Neuronal stem cell (in vitro differentiated cells): ENCODE results near the gene NR2C1.

ENCODE experiments used
- DNase-seq: peaks from one replicate; pipeline ENCODE4 v3.0.0-alpha.2; 2013; ENCODE audit warnings: low spot score
- H2AFZ ChIP-seq: one replicate; pipeline ENCODE4 v1.6.1; 2013; ENCODE audit warnings: mild to moderate bottlenecking, low read length, inconsistent platforms
- H2AK5ac ChIP-seq: 2 replicates; pipeline ENCODE4 v1.6.1; 2013; ENCODE audit warnings: low read depth, mild to moderate bottlenecking, inconsistent platforms, low read length, moderate library complexity, mixed read lengths
- H2BK120ac ChIP-seq: 2 replicates; pipeline ENCODE4 v1.6.1; 2013; ENCODE audit warnings: low read depth, mild to moderate bottlenecking, inconsistent platforms, low read length, moderate library complexity, mixed read lengths
- H2BK12ac ChIP-seq: one replicate; pipeline ENCODE4 v1.6.1; 2013; ENCODE audit warnings: low read length, inconsistent platforms
- H2BK15ac ChIP-seq: 2 replicates; pipeline ENCODE4 v1.6.1; 2013; ENCODE audit warnings: mild to moderate bottlenecking, low read length, inconsistent platforms, mixed read lengths
- H2BK5ac ChIP-seq: one replicate; pipeline ENCODE4 v1.6.1; 2013; ENCODE audit warnings: inconsistent platforms, mild to moderate bottlenecking, low read length, moderate library complexity
- H3K14ac ChIP-seq: one replicate; pipeline ENCODE4 v1.6.1; 2013; ENCODE audit warnings: low read length, inconsistent platforms
- H3K18ac ChIP-seq: 2 replicates; pipeline ENCODE4 v1.6.1; 2013; ENCODE audit warnings: low read length, inconsistent platforms
- H3K23ac ChIP-seq: 2 replicates; pipeline ENCODE4 v1.6.1; 2013; ENCODE audit warnings: low read depth, mild to moderate bottlenecking, mixed read lengths, low read length, inconsistent platforms; ENCODE audit not compliant: poor library complexity
- H3K27ac ChIP-seq: replicated peaks from 3 replicates; pipeline ENCODE4 v1.5.1; 2013; ENCODE audit warnings: low read length, inconsistent platforms
- H3K27me3 ChIP-seq, 3 experiments: 2 replicates each; pipeline ENCODE4 v1.6.1; 2013; ENCODE audit warnings: low read length in 3 of 3, mild to moderate bottlenecking in 2 of 3, inconsistent platforms in 1 of 3, low read depth in 1 of 3, mixed read lengths in 1 of 3, moderate library complexity in 1 of 3; ENCODE audit not compliant: control insufficient read depth in 3 of 3, insufficient read depth in 3 of 3
- H3K36me3 ChIP-seq, 2 donors: replicated peaks in 1 of 2; 2 replicates each; pipeline ENCODE4 v1.6.1; 2013; ENCODE audit warnings: low read length in 2 of 2; ENCODE audit not compliant: control insufficient read depth in 2 of 2, insufficient read depth in 2 of 2
- H3K4ac ChIP-seq: 2 replicates; pipeline ENCODE4 v1.6.1; 2013; ENCODE audit warnings: inconsistent platforms, mild to moderate bottlenecking, low read length, moderate library complexity
- H3K4me1 ChIP-seq, 2 donors: 1 replicate in 1 of 2; 2 replicates in 1 of 2; pipeline ENCODE4 v1.6.1; 2013; ENCODE audit warnings: low read length in 2 of 2, low read depth in 1 of 2; ENCODE audit not compliant: control insufficient read depth in 2 of 2, insufficient read depth in 1 of 2
- H3K4me2 ChIP-seq: one replicate; pipeline ENCODE4 v1.6.1; 2013; ENCODE audit warnings: mild to moderate bottlenecking, low read length, inconsistent platforms; ENCODE audit not compliant: insufficient read depth, poor library complexity, severe bottlenecking
- H3K4me3 ChIP-seq, 2 donors: 2 replicates each; pipeline ENCODE4 v1.5.1; 2013; ENCODE audit warnings: low read length in 2 of 2, mild to moderate bottlenecking in 2 of 2, inconsistent platforms in 1 of 2, moderate library complexity in 1 of 2
- H3K79me1 ChIP-seq: one replicate; pipeline ENCODE4 v1.6.1; 2013; ENCODE audit warnings: low read depth, mild to moderate bottlenecking, inconsistent platforms, low read length, moderate library complexity
- H3K9ac ChIP-seq: one replicate; pipeline ENCODE4 v1.6.1; 2013; ENCODE audit warnings: mild to moderate bottlenecking, low read depth, low read length, inconsistent platforms; ENCODE audit not compliant: poor library complexity
- H3K9me3 ChIP-seq, 2 donors: replicated peaks in 1 of 2; 2 replicates each; pipeline versions ENCODE3 to v1.6.1; 2013; ENCODE audit warnings: low read length in 2 of 2, mild to moderate bottlenecking in 2 of 2, inconsistent platforms in 1 of 2, low read depth in 1 of 2, mixed read lengths in 1 of 2, moderate library complexity in 1 of 2; ENCODE audit not compliant: control insufficient read depth in 2 of 2, insufficient read depth in 1 of 2
- H4K8ac ChIP-seq: one replicate; pipeline ENCODE4 v1.6.1; 2013; ENCODE audit warnings: low read depth, mild to moderate bottlenecking, inconsistent platforms, low read length, moderate library complexity
- H4K91ac ChIP-seq: one replicate; pipeline ENCODE4 v1.6.1; 2013; ENCODE audit warnings: low read length, low read depth, mild to moderate bottlenecking, inconsistent platforms; ENCODE audit not compliant: poor library complexity
- WGBS, 2 donors: extraction: QIAGEN DNeasy Blood & Tissue Kit; methylation state at CpG; one replicate each; pipeline ENCODE4 v1.1.7; 2013; ENCODE audit warnings: missing lambda C conversion rate in 2 of 2, mixed read lengths in 1 of 2; ENCODE audit not compliant: insufficient read length in 2 of 2, insufficient replicate concordance in 1 of 2; ENCODE audit errors: extremely low coverage in 2 of 2; 5-methylcytosine and 5-hydroxymethylcytosine counted together

The NR2C1 gene

GRCh38 chr12:95107362-95107761 lies 33.9 kb upstream of the NR2C1 start:
- DNase-seq: no peak
- no peaks in the 10 kb centered on the region for H3K4me1 ChIP-seq
- no peak overlapping the region for H2AFZ ChIP-seq
- H2BK15ac ChIP-seq: no peak overlapping the region
- no peak overlapping the region for H2BK12ac ChIP-seq
- no peak overlapping the region for H3K14ac ChIP-seq
- no peak overlapping the region for H2AK5ac ChIP-seq
- H4K91ac ChIP-seq: no peak overlapping the region
- H3K79me1 ChIP-seq: no peaks in the 10 kb centered on the region
- H3K18ac ChIP-seq: no peak overlapping the region
- H2BK5ac ChIP-seq: no peak overlapping the region
- H3K9me3 ChIP-seq: no peaks in the 10 kb centered on the region
- peaks cover 14 to 87% of the 10 kb centered on the region in 2 donors for H3K36me3 ChIP-seq
- H3K4me2 ChIP-seq: no peak overlapping the region
- 100% methylated on average over 1 of the region's 7 CpGs; no CpG with 5 or more reads in 1 of the 2 donors for WGBS, 2 donors
- H3K23ac ChIP-seq: no peak overlapping the region
- no peak overlapping the region for H3K4ac ChIP-seq
- H3K4me3 ChIP-seq: no peak overlapping the region
- no peak overlapping the region for H2BK120ac ChIP-seq
- no peak overlapping the region for H3K9ac ChIP-seq
- H3K27ac ChIP-seq: no peak overlapping the region
- H4K8ac ChIP-seq: no peak overlapping the region
- no peaks in the 10 kb centered on the region for H3K27me3 ChIP-seq

GRCh38 chr12:95105540-95105939 lies 32.1 kb upstream of the NR2C1 start:
- H3K9me3 ChIP-seq: no peaks in the 10 kb centered on the region
- H3K4me3 ChIP-seq: no peak overlapping the region
- no peak overlapping the region for H3K4ac ChIP-seq
- WGBS, 2 donors: no CpG with 5 or more reads among the region's 8 CpGs
- no peak overlapping the region for H2BK15ac ChIP-seq
- no peak overlapping the region for H2AK5ac ChIP-seq
- no peak overlapping the region for H3K18ac ChIP-seq
- no peak overlapping the region for H4K91ac ChIP-seq
- no peak overlapping the region for H4K8ac ChIP-seq
- no peak overlapping the region for H2AFZ ChIP-seq
- no peak overlapping the region for H2BK120ac ChIP-seq
- H2BK12ac ChIP-seq: no peak overlapping the region
- no peak overlapping the region for H3K9ac ChIP-seq
- no peak overlapping the region for H3K23ac ChIP-seq
- peaks cover 14 to 83% of the 10 kb centered on the region in 2 donors for H3K36me3 ChIP-seq
- H3K27me3 ChIP-seq: no peaks in the 10 kb centered on the region
- no peaks in the 10 kb centered on the region for H3K79me1 ChIP-seq
- no peak overlapping the region for H3K27ac ChIP-seq
- H3K14ac ChIP-seq: no peak overlapping the region
- no peak for DNase-seq
- H3K4me1 ChIP-seq: peaks cover 0 to 1% of the 10 kb centered on the region in 2 donors
- H3K4me2 ChIP-seq: no peak overlapping the region
- H2BK5ac ChIP-seq: no peak overlapping the region

- Histone ChIP-seq H3K4ac (no peak overlapping the region), H3K14ac (no peak overlapping the region), H3K4me3 (no peak overlapping the region), H2BK5ac (no peak overlapping the region), H3K27ac (no peak overlapping the region), H2BK120ac (no peak overlapping the region), H3K18ac (no peak overlapping the region), H2AK5ac (no peak overlapping the region), H3K4me1 (peaks cover 0 to 2% of the 10 kb centered on the region in 2 donors), H2BK12ac (no peak overlapping the region), H3K79me1 (no peaks in the 10 kb centered on the region), H3K9ac (no peak overlapping the region), H3K36me3 (peaks cover 15 to 83% of the 10 kb centered on the region in 2 donors), H3K4me2 (no peak overlapping the region), H2AFZ (no peak overlapping the region), H3K9me3 (no peaks in the 10 kb centered on the region), H2BK15ac (no peak overlapping the region), H4K91ac (no peak overlapping the region), H4K8ac (no peak overlapping the region), H3K27me3 (no peaks in the 10 kb centered on the region), H3K23ac (no peak overlapping the region)
- no peak for DNase-seq
- no CpG with 5 or more reads among the region's 2 CpGs for whole genome bisulfite sequencing, 2 donors
Measured at GRCh38 chr12:95104919-95105452, 31.6 kb upstream of the NR2C1 start.

- Histone ChIP-seq H3K27me3 (no peaks in the 10 kb centered on the region), H2BK15ac (no peak overlapping the region), H2BK5ac (no peak overlapping the region), H3K27ac (no peak overlapping the region), H3K4me3 (no peak overlapping the region), H3K4me1 (peaks cover 0 to 4% of the 10 kb centered on the region in 2 donors), H3K23ac (no peak overlapping the region), H2AK5ac (no peak overlapping the region), H3K36me3 (peaks cover 16 to 83% of the 10 kb centered on the region in 2 donors), H4K8ac (no peak overlapping the region), H4K91ac (no peak overlapping the region), H2BK12ac (no peak overlapping the region), H3K9me3 (no peaks in the 10 kb centered on the region), H2BK120ac (no peak overlapping the region), H3K4me2 (no peak overlapping the region), H3K14ac (no peak overlapping the region), H3K79me1 (no peaks in the 10 kb centered on the region), H3K9ac (no peak overlapping the region), H2AFZ (no peak overlapping the region), H3K18ac (no peak overlapping the region), H3K4ac (no peak overlapping the region)
- no CpG with 5 or more reads among the region's 8 CpGs for WGBS, 2 donors
- DNase-seq: no peak
Measured at GRCh38 chr12:95102916-95103671, 29.7 kb upstream of the NR2C1 start.
